Hepatocyte (in vitro differentiated cells): ENCODE measurements around the gene UVSSA. TPM values are rescaled to one million over a fixed set of nuclear protein-coding genes. Genes with fewer than 3 reads are reported as not detected.

ENCODE experiments used
- DNase-seq: peaks from one replicate; pipeline ENCODE4 v3.0.0-alpha.2; 2016; ENCODE audit warnings: low spot score
- H2AFZ ChIP-seq: fragments of 200-600 bp; sonication (generic); 2 replicates; pipeline ENCODE4 v1.6.0; 2016; ENCODE audit warnings: antibody characterized with exemption, mild to moderate bottlenecking
- H3K27ac ChIP-seq: fragments of 200-600 bp; sonication (generic); 2 replicates; pipeline ENCODE4 v1.5.1; 2016; ENCODE audit warnings: mild to moderate bottlenecking
- H3K27me3 ChIP-seq: fragments of 200-600 bp; sonication (generic); 2 replicates; pipeline ENCODE4 v1.6.1; 2016
- H3K36me3 ChIP-seq: fragments of 200-600 bp; sonication (generic); replicated peaks from 2 replicates; pipeline ENCODE4 v1.5.1; 2016; ENCODE audit warnings: low read depth; ENCODE audit not compliant: insufficient read depth
- H3K4me1 ChIP-seq: fragments of 200-600 bp; sonication (generic); 2 replicates; pipeline ENCODE4 v1.5.1; 2016; ENCODE audit warnings: mild to moderate bottlenecking, moderate library complexity; ENCODE audit not compliant: insufficient read depth
- H3K4me2 ChIP-seq: fragments of 200-600 bp; sonication (generic); 2 replicates; pipeline ENCODE4 v1.6.0; 2016
- H3K4me3 ChIP-seq: fragments of 200-600 bp; sonication (generic); 2 replicates; pipeline ENCODE4 v1.5.1; 2016; ENCODE audit warnings: mild to moderate bottlenecking
- H3K79me2 ChIP-seq: fragments of 200-600 bp; sonication (generic); 2 replicates; pipeline ENCODE4 v1.6.0; 2017; ENCODE audit warnings: mild to moderate bottlenecking
- H3K9me2 ChIP-seq: fragments of 200-600 bp; sonication (generic); replicated peaks from 2 replicates; pipeline ENCODE4 v1.6.0; 2017; ENCODE audit warnings: mild to moderate bottlenecking; ENCODE audit not compliant: insufficient read depth
- H3K9me3 ChIP-seq: fragments of 200-600 bp; sonication (generic); 2 replicates; pipeline ENCODE4 v1.5.1; 2016; ENCODE audit warnings: low read depth, mild to moderate bottlenecking
- H4K20me1 ChIP-seq: fragments of 200-600 bp; sonication (generic); 2 replicates; pipeline ENCODE4 v1.6.0; 2016; ENCODE audit warnings: mild to moderate bottlenecking; ENCODE audit not compliant: insufficient read depth, poor library complexity, severe bottlenecking
- EZH2 ChIP-seq: fragments of 200-600 bp; sonication (generic); IDR thresholded peaks from 2 replicates; pipeline ENCODE4 v1.6.1; 2016; ENCODE audit warnings: antibody characterized with exemption, mild to moderate bottlenecking, borderline replicate concordance
- EZH2phosphoT487 ChIP-seq: fragments of 200-600 bp; sonication (generic); IDR thresholded peaks from one replicate; pipeline ENCODE4 v1.6.1; 2018; ENCODE audit warnings: antibody characterized with exemption, mild to moderate bottlenecking, low read depth, moderate library complexity; ENCODE audit not compliant: unreplicated experiment, severe bottlenecking
- WGBS: methylation state at CpG from one replicate; pipeline ENCODE4 v1.1.6; 2016; ENCODE audit warnings: low lambda C conversion rate; ENCODE audit errors: missing lambda C conversion rate; 5-methylcytosine and 5-hydroxymethylcytosine counted together
- polyA plus RNA-seq: library from polyadenylated mRNA; unstranded; fragments of >200 nt; fragmentation: Nextera tagmentation; extraction: Ambion mirVana; gene quantifications from 2 replicates; pipeline ENCODE4 v1.2.1, GENCODE V29; 2016
- total RNA-seq: library from RNA; depleted of rRNA; stranded (reverse); fragments of >200 nt; gene quantifications from 2 replicates; pipeline ENCODE4 v1.2.3, GENCODE V29; 2014
- TF ChIP-seq, protein P1 (sequence below): fragments of 200-600 bp; sonication (generic); IDR thresholded peaks from 2 replicates; pipeline ENCODE4 v1.5.1; 2016; ENCODE audit warnings: antibody characterized with exemption, mild to moderate bottlenecking; ENCODE audit not compliant: poor library complexity

Gene UVSSA
- total and polyA plus RNA-seq, 2 experiments from 2014 or later, result 10.6 to 11.0 TPM

DNA sequence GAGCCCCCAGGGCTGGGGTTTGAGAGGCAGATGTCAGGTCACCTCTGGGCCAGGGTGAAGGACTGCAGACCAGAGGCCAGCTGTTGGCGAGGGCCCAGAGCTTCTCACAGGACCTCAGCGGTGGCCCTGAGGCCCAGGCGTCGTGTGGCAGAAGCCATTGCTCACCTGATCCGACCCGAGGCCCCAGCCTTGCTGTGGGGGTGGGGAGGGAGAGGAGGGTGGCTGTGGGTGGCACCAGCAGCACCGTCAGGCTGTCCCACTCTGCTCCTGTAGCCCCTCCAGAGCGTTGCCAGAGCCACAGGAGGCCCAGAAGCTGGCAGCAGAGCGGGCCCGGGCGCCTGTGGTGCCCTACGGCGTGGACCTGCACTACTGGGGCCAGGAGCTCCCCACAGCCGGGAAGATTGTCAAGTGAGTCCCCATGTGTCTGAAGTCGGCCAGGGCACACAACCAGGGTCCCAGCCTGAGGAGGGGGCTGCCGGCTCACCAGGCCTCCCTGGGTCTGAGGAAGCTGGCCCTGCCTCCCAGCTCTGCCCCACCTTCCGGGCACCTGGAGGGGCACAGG, 28.8 kb downstream of the UVSSA start:
- no peaks in the 10 kb centered on the region for H3K36me3 ChIP-seq
- 96% methylated on average over 14 of the region's 17 CpGs for WGBS

DNA sequence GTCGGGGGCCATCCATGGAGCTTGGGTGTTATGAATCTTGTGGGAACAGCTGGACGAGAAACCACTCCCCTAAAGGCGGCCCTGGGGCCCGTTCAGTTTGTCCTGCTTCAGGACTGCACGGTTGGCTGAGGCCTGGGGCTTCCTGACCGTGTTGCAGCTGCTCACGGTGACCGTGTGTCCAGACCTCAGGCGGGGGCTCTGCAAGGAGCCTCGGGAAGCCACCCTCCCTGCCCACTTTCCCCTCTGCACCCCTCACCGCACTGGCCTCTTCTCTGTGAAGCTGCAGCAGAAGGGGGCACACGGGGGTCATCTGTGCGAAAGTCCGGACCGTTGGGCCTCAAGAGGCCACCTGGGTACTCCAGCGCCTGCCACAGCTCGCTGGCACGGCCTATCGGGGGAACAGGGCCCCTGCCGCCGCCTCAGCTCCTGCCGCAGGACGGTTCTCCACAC, 29.4 kb downstream of the UVSSA start:
- H3K9me2 ChIP-seq, result no peaks in the 10 kb centered on the region
- no peak for TF ChIP-seq EZH2
- no peak for TF ChIP-seq EZH2phosphoT487
- TF ChIP-seq, protein P1, sequence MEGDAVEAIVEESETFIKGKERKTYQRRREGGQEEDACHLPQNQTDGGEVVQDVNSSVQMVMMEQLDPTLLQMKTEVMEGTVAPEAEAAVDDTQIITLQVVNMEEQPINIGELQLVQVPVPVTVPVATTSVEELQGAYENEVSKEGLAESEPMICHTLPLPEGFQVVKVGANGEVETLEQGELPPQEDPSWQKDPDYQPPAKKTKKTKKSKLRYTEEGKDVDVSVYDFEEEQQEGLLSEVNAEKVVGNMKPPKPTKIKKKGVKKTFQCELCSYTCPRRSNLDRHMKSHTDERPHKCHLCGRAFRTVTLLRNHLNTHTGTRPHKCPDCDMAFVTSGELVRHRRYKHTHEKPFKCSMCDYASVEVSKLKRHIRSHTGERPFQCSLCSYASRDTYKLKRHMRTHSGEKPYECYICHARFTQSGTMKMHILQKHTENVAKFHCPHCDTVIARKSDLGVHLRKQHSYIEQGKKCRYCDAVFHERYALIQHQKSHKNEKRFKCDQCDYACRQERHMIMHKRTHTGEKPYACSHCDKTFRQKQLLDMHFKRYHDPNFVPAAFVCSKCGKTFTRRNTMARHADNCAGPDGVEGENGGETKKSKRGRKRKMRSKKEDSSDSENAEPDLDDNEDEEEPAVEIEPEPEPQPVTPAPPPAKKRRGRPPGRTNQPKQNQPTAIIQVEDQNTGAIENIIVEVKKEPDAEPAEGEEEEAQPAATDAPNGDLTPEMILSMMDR, result no peak
- no peaks in the 10 kb centered on the region for H3K4me1 ChIP-seq
- H3K4me3 ChIP-seq, result no peak overlapping the region
- H2AFZ ChIP-seq, result no peak overlapping the region
- no peak overlapping the region for H3K4me2 ChIP-seq
- no peak for DNase-seq
- H3K9me3 ChIP-seq, result no peaks in the 10 kb centered on the region
- H3K79me2 ChIP-seq, result no peaks in the 10 kb centered on the region
- WGBS, result 97% methylated on average over 23 of the region's 23 CpGs
- no peaks in the 10 kb centered on the region for H4K20me1 ChIP-seq
- no peaks in the 10 kb centered on the region for H3K36me3 ChIP-seq
- H3K27me3 ChIP-seq, result no peaks in the 10 kb centered on the region
- no peak overlapping the region for H3K27ac ChIP-seq

More for the DNA sequence above, 28.8 kb downstream of the UVSSA start:
- no peak overlapping the region for H3K27ac ChIP-seq
- H4K20me1 ChIP-seq, result no peaks in the 10 kb centered on the region
- H3K79me2 ChIP-seq, result no peaks in the 10 kb centered on the region
- no peaks in the 10 kb centered on the region for H3K9me2 ChIP-seq
- TF ChIP-seq EZH2phosphoT487 (no peak), EZH2 (no peak)
- TF ChIP-seq, protein P1, result no peak
- H3K4me2 ChIP-seq, result no peak overlapping the region
- no peaks in the 10 kb centered on the region for H3K4me1 ChIP-seq
- no peaks in the 10 kb centered on the region for H3K9me3 ChIP-seq
- DNase-seq, result no peak
- no peak overlapping the region for H3K4me3 ChIP-seq
- no peak overlapping the region for H2AFZ ChIP-seq
- H3K27me3 ChIP-seq, result no peaks in the 10 kb centered on the region

DNA sequence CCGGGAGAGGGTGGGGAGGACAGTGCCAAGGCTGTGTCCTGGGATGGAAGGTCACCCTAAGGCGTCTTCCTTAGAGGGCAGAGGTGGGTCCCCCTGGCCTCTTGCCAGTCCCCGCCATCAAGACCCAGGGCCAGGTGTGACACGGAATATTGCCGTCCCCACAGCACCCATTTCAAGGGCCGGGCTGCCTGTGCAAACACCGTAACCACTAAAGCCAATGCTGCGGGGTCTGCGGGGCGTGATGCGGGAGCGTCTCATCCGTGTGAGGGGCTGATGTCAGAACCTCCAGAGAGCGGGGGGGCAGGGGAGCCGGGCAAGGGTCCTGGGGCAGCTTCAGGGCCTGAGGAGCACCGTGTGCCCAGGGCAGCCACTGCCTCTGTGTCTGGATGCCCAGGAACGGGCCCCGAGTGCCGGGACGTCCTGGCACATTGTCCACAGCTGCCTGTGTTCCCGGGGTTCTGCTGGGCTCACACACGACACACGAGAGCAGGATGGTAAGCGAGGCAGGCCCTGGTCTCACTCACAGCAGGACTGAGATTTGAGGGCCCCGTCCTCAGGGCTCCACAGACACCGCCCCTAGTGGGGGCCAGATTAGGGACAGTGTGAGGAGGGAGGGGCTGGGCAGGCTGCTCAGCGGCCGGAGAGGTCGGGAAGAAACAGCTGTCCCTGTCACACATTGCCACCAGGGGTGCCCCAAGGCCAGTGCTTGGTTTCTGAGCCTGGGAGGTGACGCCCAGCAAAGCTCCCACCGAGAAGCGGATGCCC, 30.0 kb downstream of the UVSSA start:
- DNase-seq, result no peak
- no peaks in the 10 kb centered on the region for H3K9me3 ChIP-seq
- no peaks in the 10 kb centered on the region for H3K79me2 ChIP-seq
- no peaks in the 10 kb centered on the region for H3K36me3 ChIP-seq
- no peak overlapping the region for H3K4me2 ChIP-seq
- no peak overlapping the region for H2AFZ ChIP-seq
- H3K27ac ChIP-seq, result no peak overlapping the region
- no peak overlapping the region for H3K4me3 ChIP-seq
- H3K9me2 ChIP-seq, result no peaks in the 10 kb centered on the region
- 95% methylated on average over 29 of the region's 32 CpGs for WGBS
- TF ChIP-seq EZH2, result no peak
- TF ChIP-seq, protein P1, result no peak
- TF ChIP-seq EZH2phosphoT487, result no peak
- no peaks in the 10 kb centered on the region for H3K27me3 ChIP-seq
- no peaks in the 10 kb centered on the region for H3K4me1 ChIP-seq
- no peaks in the 10 kb centered on the region for H4K20me1 ChIP-seq
